HG02678 (cell line): ENCODE measurements around the gene MS4A2.
"Not testable (repeated sequence)": the region's sequence is repeated elsewhere in the genome, so short reads cannot be mapped to it uniquely, and the experiment has no call there.

Source experiments
- ATAC-seq: cut with Tn5 transposase; IDR thresholded peaks from one replicate; pipeline ENCODE4 v1.9.1; 2021; ENCODE audit warnings: mild to moderate bottlenecking, moderate library complexity; ENCODE audit not compliant: unreplicated experiment

The MS4A2 gene

DNA sequence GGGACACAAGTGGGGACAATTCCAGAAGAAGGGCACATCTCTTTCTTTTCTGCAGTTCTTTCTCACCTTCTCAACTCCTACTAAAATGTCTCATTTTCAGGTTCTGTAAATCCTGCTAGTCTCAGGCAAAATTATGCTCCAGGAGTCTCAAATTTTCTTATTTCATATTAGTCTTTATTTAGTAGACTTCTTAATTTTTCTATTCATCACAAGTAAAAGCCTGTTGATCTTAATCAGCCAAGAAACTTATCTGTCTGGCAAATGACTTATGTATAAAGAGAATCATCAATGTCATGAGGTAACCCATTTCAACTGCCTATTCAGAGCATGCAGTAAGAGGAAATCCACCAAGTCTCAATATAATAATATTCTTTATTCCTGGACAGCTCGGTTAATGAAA is at the start of gene MS4A2:
MS4A2 (plus strand) TSS at position 301 of the 400 bp plus-strand sequence. CDS start 102 bp downstream, outside the sequence.
- no peak for ATAC-seq

DNA sequence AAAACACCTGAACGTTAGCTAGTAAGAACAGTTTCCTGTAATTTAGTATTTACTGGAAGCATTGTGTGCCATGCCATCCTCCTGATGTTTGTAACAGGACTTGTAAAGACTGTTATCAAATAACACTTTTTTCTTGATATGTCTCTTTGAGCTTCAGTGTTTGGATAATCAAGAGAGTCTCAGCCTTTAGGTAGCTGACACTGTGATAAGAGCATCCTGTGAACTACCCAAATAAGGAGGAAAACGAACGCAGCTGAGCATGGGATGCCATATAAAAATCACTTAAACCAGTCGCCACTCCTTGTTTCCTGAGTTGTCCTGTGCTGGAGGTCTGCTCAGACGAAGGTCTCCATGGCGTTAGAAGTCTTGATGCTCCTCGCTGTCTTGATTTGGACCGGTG is 48.4 kb upstream of the MS4A2 start, which contains the start of gene OOSP2:
OOSP2 (plus strand) TSS at position 301 of the 400 bp plus-strand sequence; CDS start at position 352, 51 bp downstream.
- no peak for ATAC-seq

DNA sequence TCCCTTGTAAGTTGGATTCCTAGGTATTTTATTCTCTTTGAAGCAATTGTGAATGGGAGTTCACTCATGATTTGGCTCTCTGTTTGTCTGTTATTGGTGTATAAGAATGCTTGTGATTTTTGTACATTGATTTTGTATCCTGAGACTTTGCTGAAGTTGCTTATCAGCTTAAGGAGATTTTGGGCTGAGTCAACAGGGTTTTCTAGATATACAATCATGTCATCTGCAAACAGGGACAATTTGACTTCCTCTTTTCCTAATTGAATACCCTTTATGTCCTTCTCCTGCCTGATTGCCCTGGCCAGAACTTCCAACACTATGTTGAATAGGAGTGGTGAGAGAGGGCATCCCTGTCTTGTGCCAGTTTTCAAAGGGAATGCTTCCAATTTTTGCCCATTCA is 38.0 kb upstream of the MS4A2 start:
- not testable (repeated sequence) for ATAC-seq

DNA sequence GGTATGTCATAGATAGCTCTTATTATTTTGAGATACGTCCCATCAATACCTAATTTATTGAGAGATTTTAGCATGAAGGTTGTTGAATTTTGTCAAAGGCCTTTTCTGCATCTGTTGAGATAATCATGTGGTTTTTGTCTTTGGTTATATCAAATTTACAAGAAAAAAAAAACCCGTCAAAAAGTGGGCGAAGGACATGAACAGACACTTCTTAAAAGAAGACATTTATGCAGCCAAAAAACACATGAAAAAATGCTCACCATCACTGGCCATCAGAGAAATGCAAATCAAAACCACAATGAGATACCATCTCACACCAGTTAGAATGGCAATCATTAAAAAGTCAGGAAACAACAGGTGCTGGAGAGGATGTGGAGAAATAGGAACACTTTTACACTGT is 37.6 kb upstream of the MS4A2 start:
- ATAC-seq = not testable (repeated sequence)

DNA sequence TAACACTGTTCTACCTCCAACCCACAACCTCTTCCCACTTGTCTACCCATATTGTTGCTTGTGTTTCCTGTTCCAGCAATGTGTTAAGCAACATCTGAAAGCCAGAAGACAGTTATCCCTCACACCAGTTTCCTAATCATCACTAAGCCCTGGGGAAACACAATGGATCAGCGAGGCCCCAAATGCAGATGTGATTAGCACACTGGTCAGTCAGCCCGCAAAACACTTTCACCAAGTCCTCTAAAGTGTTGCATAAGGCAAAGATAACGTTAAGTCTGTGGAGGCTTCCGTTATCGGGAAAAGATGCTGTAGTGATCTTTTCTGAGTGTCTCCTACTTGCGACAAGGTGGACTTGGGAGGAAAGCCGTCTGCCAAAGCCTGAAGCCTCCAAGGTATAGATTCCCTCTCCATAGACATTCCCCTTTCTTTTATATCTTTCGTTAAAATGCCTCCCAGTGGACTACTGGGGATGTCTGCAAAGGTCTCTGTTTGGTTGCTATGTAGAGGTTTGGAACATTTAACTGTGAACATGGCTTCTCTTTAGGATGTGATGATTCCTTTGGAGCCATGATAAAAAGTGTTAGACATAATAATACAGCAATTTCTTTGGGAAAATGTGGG is 32.0 kb upstream of the MS4A2 start, which contains the start of gene MS4A3:
MS4A3 (plus strand) TSS at position 317 of the 621 bp plus-strand sequence. CDS start 4,496 bp downstream, outside the sequence.
- no peak for ATAC-seq

DNA sequence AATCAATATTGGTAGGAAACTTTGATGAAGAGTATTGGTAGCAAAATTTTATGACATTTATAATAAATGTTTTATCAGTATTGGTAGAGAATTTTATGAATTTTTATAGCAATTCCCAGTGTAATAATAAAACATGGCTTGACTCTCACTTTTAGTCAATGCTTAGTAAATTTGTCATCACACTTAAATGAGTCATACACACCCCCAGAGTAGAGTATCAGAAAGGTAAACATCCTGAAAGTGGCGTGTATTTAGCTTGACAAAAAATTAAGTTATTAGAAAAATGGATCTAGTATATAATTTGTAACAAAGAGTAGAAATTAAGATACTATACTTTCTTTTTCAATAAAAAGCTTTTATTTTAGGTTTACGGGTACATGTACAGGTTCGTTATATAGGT is 29.4 kb upstream of the MS4A2 start:
- ATAC-seq = no peak

DNA sequence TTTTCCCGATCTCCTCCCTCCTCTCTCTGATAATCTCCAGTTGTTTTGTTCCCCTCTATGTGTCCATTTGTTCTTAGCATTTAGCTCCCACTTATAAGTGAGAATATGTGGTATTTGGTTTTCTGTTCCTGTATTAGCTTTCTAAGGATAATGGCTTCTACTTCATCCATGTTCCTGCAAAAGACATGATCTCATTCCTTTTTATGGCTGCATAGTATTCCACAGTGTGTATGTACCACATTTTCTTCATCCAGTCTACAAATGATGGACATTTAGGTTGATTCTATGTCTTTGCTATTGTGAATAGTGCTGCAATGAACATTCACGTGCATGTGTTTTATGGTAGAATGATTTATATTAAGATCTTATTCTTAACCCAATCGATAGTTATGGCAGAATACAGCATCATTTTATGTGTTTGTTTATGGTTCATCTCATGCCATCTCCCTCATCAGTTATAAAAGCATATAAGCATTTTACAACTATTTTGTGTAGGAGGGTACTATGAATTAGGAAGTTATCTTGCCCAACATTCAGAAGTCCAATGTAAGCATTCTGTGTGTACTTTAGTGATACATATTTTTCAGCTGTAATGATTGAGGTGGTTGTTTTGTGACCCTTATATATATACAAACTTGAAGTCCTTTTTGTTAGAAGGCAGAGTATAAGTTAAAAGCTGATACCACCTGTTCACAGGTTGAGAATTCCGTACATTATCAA is 28.8 kb upstream of the MS4A2 start:
- no peak for ATAC-seq

DNA sequence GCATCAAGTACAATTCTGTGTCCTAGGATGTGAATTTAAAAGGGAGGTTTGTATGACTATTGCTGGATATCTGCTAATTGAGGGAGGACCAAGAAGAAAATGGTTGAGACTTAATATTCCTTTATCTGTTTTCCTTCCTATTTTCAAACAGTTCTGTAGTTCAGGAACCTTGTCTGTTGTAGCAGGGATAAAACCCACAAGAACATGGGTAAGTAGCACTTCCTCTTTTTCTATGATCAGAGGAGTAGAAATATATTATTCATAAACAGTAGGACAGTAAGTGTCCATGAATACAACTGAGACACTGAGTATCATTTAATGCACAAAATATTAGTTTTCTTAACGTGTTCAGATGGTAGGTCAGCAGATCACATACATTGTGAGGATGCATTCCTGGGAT is 24.4 kb upstream of the MS4A2 start:
- ATAC-seq = no peak

DNA sequence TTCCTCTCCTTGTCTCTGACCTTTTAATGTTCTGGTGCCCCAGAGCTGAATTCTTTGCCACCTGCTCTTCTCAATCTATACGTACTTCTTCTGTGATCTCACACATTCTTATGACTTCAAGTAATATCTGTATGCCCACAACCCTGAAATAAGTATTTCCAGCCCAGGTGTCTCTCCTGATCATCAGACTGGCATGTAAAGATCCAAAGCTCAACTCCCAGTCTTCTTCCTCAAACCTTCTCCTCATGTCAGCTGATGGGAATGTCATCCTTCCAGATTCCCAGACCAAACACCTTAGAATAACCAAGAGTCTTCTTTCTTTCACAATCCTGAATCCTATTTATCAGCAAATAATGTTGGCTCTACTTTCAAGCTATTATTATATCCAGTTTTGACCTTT is 22.7 kb upstream of the MS4A2 start:
- ATAC-seq = no peak

DNA sequence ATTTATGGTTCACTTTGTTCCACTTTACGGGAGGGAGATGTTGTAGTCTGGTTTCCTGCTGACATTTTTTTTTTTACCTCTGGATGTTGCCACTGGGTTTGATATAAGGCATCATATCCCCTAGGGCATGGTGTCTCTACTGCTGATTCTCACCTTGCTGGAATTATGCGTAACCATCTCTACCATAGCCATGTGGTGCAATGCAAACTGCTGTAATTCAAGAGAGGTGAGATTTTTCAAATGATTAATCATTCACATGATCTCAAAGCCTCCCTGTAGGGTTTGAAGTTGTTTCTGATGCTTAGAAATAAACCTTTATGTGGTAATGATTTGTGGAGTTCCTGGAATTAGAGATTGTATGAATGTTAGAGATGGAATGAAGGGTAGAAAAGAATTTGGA is 19.0 kb upstream of the MS4A2 start:
- no peak for ATAC-seq

DNA sequence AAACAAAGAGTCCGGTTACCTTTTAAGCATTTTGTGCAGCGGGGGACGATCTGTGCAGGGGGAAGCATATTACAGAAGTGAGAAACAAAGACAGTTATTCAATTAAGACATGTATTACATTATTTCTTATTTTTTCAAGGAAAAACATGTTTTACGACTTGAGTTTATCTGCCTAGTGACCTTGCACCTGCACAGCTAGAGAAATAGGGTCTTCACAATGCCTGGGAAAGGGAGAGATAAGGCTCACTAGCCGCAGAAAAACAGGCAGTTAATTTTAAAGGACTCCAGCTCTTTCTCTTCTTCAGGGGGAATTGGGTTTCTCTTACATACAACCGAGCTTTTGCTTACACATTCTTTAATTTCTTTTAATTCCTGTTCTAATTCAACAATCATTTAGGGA is 16.8 kb upstream of the MS4A2 start:
- ATAC-seq = not testable (repeated sequence)

DNA sequence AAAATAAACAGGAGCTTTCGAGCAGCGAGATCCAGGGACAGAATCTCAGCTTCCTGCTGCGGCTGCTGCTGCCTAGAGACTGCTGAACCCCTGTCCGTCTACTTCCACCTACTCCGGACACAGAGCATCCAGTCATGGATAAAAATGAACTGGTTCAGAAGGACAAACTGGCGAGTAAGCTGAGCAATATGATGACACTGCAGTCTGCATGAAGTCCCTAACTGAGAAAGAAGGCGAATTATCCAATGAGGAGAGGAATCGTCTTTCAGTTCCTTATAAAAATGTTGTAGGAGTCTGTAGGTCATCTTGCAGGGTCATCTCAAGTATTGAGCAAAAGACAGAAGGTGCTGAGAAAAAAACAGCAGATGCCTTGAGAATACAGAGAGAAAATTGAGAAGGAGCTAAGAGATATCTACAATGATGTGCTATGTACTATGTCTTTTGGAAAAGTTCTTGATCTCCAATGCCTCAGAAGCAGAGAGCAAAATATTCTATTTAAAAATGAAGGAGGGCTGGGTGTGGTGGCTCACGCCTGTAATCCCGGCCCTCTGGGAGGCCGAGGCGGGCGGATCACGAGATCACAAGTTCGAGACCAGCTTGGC is 11.1 kb upstream of the MS4A2 start:
- no peak for ATAC-seq

DNA sequence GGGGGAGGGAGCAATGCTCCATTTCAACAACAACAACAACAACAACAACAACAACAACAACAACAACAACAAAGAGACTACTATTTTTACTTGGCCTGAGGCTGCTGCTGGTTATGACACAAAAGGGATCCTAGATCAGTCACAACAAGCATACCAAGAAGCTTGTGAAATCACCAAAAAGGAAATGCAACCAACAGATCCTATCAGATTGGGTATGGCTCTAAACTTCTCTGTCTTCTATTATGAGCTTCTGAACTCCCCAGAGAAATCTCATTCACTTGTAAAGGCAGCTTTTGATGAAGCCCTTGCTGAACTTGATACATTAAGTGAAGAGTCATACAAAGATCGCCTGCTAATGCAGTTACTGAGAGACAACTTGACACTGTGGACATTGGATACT is 10.5 kb upstream of the MS4A2 start:
- ATAC-seq = no peak

DNA sequence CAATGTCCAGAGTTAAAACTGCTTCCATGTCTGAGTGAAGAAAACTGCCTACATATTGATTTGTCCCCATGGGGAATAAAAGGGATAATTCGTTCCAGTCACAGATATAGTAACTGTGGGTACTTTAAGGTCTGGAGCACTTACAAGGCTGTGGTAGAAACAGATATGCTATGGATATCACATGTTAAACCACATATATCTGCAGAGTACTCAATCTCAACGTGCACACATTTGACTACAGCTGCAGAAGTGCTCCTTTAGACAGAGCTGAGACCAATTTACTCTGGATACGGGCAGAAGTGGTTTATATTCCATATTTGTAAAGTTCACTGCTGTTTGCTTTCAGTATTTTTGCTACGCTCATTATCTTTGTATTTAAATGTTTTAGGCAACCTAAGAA is 9.7 kb upstream of the MS4A2 start:
- ATAC-seq = no peak

DNA sequence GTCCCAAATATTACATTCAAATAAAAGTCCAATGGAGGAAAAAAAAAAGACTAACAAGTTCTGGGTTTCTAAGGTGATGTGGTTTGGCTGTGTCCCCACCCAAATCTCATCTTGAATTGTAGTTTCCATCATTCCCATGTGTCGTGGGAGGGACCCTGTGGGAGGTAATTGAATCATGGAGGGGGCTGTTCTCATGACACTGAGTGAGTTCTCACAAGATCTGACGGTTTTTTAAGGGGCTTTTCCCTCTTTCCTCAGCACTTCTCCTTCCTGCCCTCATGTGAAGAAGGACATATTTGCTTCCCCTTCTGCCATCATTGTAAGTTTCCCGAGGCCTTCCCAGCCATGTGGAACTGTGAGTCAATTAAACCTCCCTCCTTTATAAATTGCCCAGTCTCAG is 7.9 kb upstream of the MS4A2 start:
- ATAC-seq = no peak

DNA sequence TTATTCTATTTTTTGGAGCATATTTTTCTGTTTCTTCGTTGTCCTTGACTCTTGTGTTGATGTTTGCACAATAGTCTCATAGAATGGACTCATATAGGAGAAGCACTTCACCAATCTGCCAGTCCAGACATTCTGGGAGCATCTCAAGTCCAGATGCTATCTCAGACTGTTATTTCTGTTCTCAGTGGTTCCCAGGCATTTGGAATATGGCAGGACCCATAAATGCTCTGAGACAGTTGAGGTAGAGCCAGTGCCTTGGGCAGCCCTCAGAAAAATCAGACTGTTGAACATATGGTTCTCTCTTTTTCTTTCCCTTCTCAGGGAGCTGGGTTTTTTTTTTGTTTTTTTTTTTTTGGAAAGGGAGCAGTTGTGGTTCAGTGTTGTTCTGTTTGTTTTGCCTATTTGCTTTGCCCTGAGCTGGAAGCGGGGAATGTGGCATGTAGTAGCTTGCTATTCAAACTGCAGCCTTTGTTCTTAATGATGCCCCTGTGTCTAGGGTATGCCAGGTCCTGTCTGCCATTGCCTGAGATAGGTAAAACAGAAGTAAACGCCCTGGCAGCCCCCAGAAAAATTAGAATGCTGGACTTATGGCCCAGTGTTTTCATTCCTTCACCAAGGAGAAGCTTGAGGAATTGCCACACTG is 3.7 kb upstream of the MS4A2 start:
- no peak for ATAC-seq

DNA sequence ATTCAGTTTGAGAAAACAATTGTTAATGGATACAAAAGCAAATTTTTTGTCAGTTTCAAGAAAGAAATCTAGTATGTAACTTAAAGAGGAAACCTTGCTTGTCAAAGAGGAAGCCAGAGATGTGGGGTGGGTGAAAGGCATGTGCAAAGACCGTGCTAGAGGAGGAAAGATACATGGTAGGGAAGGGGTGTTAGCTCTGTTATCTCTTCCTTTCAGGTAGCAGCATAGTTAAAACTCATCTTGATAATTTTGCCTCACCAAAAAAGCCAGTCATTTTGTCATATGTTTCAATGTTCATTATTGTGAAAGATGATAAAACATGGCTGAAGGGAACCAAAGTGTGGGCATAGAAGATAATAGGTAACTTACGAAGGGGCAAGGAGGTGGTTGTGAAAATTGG is 2.6 kb upstream of the MS4A2 start:
- no peak for ATAC-seq

DNA sequence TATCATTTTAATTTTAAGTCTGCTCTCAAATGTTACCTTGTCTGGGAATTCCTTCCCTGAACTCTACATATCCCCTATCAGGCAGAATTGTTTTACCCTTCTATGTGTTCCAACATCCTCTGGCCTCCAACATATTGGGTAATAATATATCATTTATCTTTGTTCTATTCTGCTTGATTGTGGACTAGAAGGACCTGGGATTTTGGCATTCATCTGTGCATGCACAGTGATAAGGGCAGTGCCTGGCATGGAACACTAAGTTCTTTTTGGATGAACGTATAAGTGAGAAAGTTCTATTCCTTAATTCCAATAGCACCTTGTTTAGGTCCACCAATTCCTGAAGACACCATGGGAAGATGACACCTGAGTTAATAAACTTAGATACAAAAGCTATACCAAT is 1.2 kb upstream of the MS4A2 start:
- no peak for ATAC-seq

DNA sequence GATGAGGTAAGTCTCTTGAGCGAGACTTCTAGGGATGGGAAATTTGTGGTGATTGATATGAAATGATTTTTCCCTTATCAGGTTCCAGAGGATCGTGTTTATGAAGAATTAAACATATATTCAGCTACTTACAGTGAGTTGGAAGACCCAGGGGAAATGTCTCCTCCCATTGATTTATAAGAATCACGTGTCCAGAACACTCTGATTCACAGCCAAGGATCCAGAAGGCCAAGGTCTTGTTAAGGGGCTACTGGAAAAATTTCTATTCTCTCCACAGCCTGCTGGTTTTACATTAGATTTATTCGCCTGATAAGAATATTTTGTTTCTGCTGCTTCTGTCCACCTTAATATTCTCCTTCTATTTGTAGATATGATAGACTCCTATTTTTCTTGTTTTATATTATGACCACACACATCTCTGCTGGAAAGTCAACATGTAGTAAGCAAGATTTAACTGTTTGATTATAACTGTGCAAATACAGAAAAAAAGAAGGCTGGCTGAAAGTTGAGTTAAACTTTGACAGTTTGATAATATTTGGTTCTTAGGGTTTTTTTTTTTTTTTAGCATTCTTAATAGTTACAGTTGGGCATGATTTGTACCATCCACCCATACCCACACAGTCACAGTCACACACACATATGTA is 7.1 kb downstream of the MS4A2 start:
- no peak for ATAC-seq

DNA sequence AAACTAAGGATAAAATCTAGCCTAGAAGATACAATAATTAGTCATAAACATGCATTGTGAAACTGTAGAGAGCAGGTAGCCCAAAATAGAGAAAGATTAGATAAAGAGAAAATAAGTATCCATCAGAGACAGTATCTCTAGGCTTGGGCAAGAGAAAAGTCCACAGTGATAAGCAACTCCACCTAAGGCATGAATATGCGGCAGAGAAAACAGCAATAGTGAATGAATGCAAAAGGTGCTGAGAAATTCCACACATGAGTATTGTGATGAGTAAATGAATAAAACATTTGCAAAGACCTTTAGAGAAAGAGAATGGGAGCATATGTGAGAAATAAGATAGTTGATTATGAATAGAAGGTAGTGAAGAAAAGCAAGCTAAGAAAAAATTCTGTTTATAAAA is 8.7 kb downstream of the MS4A2 start:
- ATAC-seq = no peak

DNA sequence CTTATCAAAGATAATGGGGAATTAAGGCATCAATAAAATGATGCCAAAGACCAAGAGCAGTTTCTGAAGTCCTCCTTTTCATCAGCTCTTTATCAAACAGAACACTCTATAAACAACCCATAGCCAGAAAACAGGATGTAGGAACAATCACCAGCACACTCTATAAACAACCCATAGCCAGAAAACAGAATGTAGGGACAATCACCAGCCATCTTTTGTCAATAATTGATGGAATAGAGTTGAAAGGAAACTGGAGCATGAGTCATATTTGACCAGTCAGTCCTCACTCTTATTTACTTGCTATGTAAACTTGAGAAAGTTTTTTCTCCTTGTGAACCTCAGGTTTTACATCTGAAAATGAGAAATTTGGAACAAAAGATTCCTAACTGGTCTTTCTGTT is 10.0 kb downstream of the MS4A2 start:
- ATAC-seq = peak; percentile 56
